Loucy (cell line): Measurements from ENCODE around the gene FXR1.

Source experiments
- H2AFZ ChIP-seq: fragments of 200-600 bp; sonication (generic); 2 replicates; pipeline ENCODE4 v1.6.0; 2016; ENCODE audit warnings: antibody characterized with exemption, mild to moderate bottlenecking, low read length, moderate library complexity
- H3F3A ChIP-seq: fragments of 200-600 bp; 2 replicates; pipeline ENCODE4 v1.6.0; 2016; ENCODE audit warnings: antibody characterized with exemption, low read depth, mild to moderate bottlenecking
- H3K27me3 ChIP-seq: fragments of 200-600 bp; sonication (generic); 2 replicates; pipeline ENCODE4 v1.6.1; 2014; ENCODE audit warnings: low read length, mild to moderate bottlenecking; ENCODE audit not compliant: insufficient read depth, poor library complexity, severe bottlenecking
- H3K36me3 ChIP-seq: fragments of 200-600 bp; sonication (generic); 2 replicates; pipeline ENCODE4 v1.6.1; 2016; ENCODE audit warnings: low read length; ENCODE audit not compliant: insufficient read depth
- H3K4me1 ChIP-seq: fragments of 200-600 bp; sonication (generic); 2 replicates; pipeline ENCODE4 v1.5.1; 2014; ENCODE audit warnings: low read length, mild to moderate bottlenecking; ENCODE audit not compliant: insufficient read depth, poor library complexity, severe bottlenecking
- H3K4me2 ChIP-seq: fragments of 200-600 bp; sonication (generic); 2 replicates; pipeline ENCODE4 v1.6.0; 2014; ENCODE audit warnings: antibody characterized with exemption, low read length, low read depth, mild to moderate bottlenecking; ENCODE audit not compliant: poor library complexity, severe bottlenecking
- H3K4me3 ChIP-seq: fragments of 200-600 bp; sonication (generic); 2 replicates; pipeline ENCODE4 v1.5.1; 2014; ENCODE audit warnings: low read length, mild to moderate bottlenecking, mixed read lengths; ENCODE audit not compliant: poor library complexity, severe bottlenecking
- H3K79me2 ChIP-seq: fragments of 200-600 bp; sonication (generic); 2 replicates; pipeline ENCODE4 v1.6.1; 2014; ENCODE audit warnings: low read length; ENCODE audit not compliant: insufficient read depth
- H3K9ac ChIP-seq: fragments of 200-600 bp; sonication (generic); 2 replicates; pipeline ENCODE4 v1.6.0; 2014; ENCODE audit warnings: mild to moderate bottlenecking, low read depth, low read length, moderate library complexity; ENCODE audit not compliant: poor library complexity, severe bottlenecking
- H3K9me2 ChIP-seq: fragments of 200-600 bp; sonication (generic); replicated peaks from 2 replicates; pipeline ENCODE4 v1.6.1; 2016; ENCODE audit warnings: low read depth, low read length, mixed read lengths
- H3K9me3 ChIP-seq: fragments of 200-600 bp; sonication (generic); 2 replicates; pipeline ENCODE4 v1.6.1; 2014; ENCODE audit warnings: mild to moderate bottlenecking, antibody characterized with exemption, low read length, low read depth; ENCODE audit not compliant: insufficient read depth
- H4K20me1 ChIP-seq: fragments of 200-600 bp; sonication (generic); 2 replicates; pipeline ENCODE4 v1.6.0; 2014; ENCODE audit warnings: antibody characterized with exemption, low read length, mild to moderate bottlenecking; ENCODE audit not compliant: insufficient read depth, poor library complexity, severe bottlenecking
- EZH2phosphoT487 ChIP-seq: fragments of 200-600 bp; IDR thresholded peaks from 2 replicates; pipeline ENCODE4 v1.6.1; 2018; ENCODE audit warnings: antibody characterized with exemption, mild to moderate bottlenecking, moderate library complexity, borderline replicate concordance
- TF ChIP-seq, protein P1 (sequence below): fragments of 200-600 bp; sonication (generic); conservative IDR thresholded peaks from 2 replicates; pipeline ENCODE4 v1.5.1; 2014; ENCODE audit warnings: mild to moderate bottlenecking, antibody characterized with exemption, low read length

FXR1 gene

GRCh38 chr3:181006541-181006940, 94.1 kb downstream of the FXR1 start:
- Histone ChIP-seq H3K36me3 (no peaks in the 10 kb centered on the region), H3K79me2 (no peaks in the 10 kb centered on the region), H3K9ac (no peak overlapping the region), H3K4me2 (no peak overlapping the region), H3K4me1 (no peaks in the 10 kb centered on the region), H3K9me3 (no peaks in the 10 kb centered on the region), H3K9me2 (no peaks in the 10 kb centered on the region), H3K4me3 (no peak overlapping the region), H3K27me3 (no peaks in the 10 kb centered on the region), H3F3A (no peaks in the 10 kb centered on the region), H4K20me1 (no peaks in the 10 kb centered on the region), H2AFZ (no peak overlapping the region)
- no peak for TF ChIP-seq EZH2phosphoT487
- TF ChIP-seq, protein P1, sequence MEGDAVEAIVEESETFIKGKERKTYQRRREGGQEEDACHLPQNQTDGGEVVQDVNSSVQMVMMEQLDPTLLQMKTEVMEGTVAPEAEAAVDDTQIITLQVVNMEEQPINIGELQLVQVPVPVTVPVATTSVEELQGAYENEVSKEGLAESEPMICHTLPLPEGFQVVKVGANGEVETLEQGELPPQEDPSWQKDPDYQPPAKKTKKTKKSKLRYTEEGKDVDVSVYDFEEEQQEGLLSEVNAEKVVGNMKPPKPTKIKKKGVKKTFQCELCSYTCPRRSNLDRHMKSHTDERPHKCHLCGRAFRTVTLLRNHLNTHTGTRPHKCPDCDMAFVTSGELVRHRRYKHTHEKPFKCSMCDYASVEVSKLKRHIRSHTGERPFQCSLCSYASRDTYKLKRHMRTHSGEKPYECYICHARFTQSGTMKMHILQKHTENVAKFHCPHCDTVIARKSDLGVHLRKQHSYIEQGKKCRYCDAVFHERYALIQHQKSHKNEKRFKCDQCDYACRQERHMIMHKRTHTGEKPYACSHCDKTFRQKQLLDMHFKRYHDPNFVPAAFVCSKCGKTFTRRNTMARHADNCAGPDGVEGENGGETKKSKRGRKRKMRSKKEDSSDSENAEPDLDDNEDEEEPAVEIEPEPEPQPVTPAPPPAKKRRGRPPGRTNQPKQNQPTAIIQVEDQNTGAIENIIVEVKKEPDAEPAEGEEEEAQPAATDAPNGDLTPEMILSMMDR: no peak

GRCh38 chr3:181007262-181007661, 94.8 kb downstream of the FXR1 start:
- H4K20me1 ChIP-seq: no peaks in the 10 kb centered on the region
- no peaks in the 10 kb centered on the region for H3K9me2 ChIP-seq

DNA sequence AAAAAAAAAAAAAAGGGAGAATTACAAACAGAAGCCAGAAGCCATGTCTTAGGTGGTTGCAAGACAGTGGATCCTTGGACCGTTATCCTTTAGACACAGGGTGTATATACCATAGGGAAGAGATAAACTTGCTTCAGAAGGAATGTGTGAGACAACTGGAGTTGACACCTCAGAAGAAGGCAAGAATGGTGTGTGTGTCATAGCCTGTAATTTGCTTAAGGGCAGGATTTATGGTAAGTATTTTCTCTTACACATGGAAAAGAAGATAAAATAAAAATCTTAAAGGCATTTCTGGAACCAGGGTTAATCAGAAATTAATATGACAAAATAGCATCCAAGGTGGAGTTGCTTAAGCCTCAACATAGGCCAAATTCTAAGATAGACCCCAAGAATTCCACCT, 96.3 kb downstream of the FXR1 start:
- TF ChIP-seq, protein P1: no peak
- TF ChIP-seq EZH2phosphoT487: no peak
- H3K27me3 ChIP-seq: no peaks in the 10 kb centered on the region
- no peak overlapping the region for H3K4me3 ChIP-seq
- H3K36me3 ChIP-seq: no peaks in the 10 kb centered on the region
- no peaks in the 10 kb centered on the region for H3K4me1 ChIP-seq
- no peaks in the 10 kb centered on the region for H3K9me2 ChIP-seq
- H3K9me3 ChIP-seq: no peaks in the 10 kb centered on the region
- H3K79me2 ChIP-seq: no peaks in the 10 kb centered on the region
- H2AFZ ChIP-seq: no peak overlapping the region
- no peak overlapping the region for H3K4me2 ChIP-seq
- no peaks in the 10 kb centered on the region for H3F3A ChIP-seq
- no peaks in the 10 kb centered on the region for H4K20me1 ChIP-seq
- H3K9ac ChIP-seq: no peak overlapping the region

More at GRCh38 chr3:181007262-181007661, 94.8 kb downstream of the FXR1 start:
- no peak for TF ChIP-seq EZH2phosphoT487
- TF ChIP-seq, protein P1: no peak
- Histone ChIP-seq H3K4me2 (no peak overlapping the region), H3K4me1 (no peaks in the 10 kb centered on the region), H3F3A (no peaks in the 10 kb centered on the region), H3K9ac (no peak overlapping the region), H3K79me2 (no peaks in the 10 kb centered on the region), H2AFZ (no peak overlapping the region), H3K36me3 (no peaks in the 10 kb centered on the region), H3K9me3 (no peaks in the 10 kb centered on the region), H3K27me3 (no peaks in the 10 kb centered on the region), H3K4me3 (no peak overlapping the region)
